ENCODE results near the gene RIPPLY3. TPM values are rescaled to one million over a fixed set of nuclear protein-coding genes. Genes with fewer than 3 reads are reported as not detected.

The RIPPLY3 gene
- total RNA-seq, 2 donors from 2014 or later: not detected

DNA sequence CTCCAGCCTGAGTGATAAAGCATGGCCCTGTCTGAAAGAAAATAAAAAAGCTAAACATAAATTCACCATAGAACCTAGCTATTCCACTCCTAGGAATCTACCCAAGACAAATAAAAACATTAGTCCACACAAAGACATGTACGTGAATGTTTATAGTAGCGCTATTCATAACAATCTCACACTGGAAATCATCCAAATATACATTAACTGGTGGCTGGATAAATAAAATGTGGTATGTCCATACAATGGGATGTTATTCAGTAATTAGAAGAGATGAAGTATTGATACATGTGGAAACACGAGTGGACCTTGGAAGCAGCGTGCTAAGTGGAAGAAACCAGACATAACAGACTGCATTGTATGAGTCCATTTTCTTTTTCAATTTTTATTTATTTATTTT, 29.7 kb downstream of the RIPPLY3 start:
- 84 to 92% methylated on average over 4 of the region's 4 CpGs for WGBS, 2 donors
- intact Hi-C loops (cut with DNase I): no loop called here
- H3K27me3 ChIP-seq: no peaks in the 10 kb centered on the region
- H3K27ac ChIP-seq: no peak overlapping the region
- ATAC-seq (no peak), DNase-seq (no peak)
- no peaks in the 10 kb centered on the region for H3K9me3 ChIP-seq
- TF ChIP-seq POLR2A (IDR thresholded peaks at IDR 0.05): no peak
- TF ChIP-seq, protein P1, sequence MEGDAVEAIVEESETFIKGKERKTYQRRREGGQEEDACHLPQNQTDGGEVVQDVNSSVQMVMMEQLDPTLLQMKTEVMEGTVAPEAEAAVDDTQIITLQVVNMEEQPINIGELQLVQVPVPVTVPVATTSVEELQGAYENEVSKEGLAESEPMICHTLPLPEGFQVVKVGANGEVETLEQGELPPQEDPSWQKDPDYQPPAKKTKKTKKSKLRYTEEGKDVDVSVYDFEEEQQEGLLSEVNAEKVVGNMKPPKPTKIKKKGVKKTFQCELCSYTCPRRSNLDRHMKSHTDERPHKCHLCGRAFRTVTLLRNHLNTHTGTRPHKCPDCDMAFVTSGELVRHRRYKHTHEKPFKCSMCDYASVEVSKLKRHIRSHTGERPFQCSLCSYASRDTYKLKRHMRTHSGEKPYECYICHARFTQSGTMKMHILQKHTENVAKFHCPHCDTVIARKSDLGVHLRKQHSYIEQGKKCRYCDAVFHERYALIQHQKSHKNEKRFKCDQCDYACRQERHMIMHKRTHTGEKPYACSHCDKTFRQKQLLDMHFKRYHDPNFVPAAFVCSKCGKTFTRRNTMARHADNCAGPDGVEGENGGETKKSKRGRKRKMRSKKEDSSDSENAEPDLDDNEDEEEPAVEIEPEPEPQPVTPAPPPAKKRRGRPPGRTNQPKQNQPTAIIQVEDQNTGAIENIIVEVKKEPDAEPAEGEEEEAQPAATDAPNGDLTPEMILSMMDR (IDR thresholded peaks at IDR 0.05): no peak
- no peaks in the 10 kb centered on the region for H3K36me3 ChIP-seq (replicated peaks in 1 of 2; ENCODE audit: insufficient read depth in 1 of 2, low read depth in 2 of 2)
- no peak overlapping the region for H3K4me3 ChIP-seq
- no peaks in the 10 kb centered on the region for H3K4me1 ChIP-seq

- Histone ChIP-seq H3K27me3 (no peaks in the 10 kb centered on the region), H3K4me3 (no peak overlapping the region), H3K4me1 (no peaks in the 10 kb centered on the region), H3K36me3 (replicated peaks in 1 of 2; ENCODE audit: insufficient read depth in 1 of 2, low read depth in 2 of 2) (no peaks in the 10 kb centered on the region), H3K27ac (no peak overlapping the region), H3K9me3 (no peaks in the 10 kb centered on the region)
- TF ChIP-seq, protein P1 (IDR thresholded peaks at IDR 0.05): no peak
- no peak for TF ChIP-seq POLR2A (IDR thresholded peaks at IDR 0.05)
- no peak for ATAC-seq
- intact Hi-C loops (cut with DNase I): no loop called here
- 76 to 80% methylated on average over 9 of the region's 9 CpGs for WGBS, 2 donors
- DNase-seq: no peak
Observed at GRCh38 chr21:37039411-37040075, 33.0 kb downstream of the RIPPLY3 start.

DNA sequence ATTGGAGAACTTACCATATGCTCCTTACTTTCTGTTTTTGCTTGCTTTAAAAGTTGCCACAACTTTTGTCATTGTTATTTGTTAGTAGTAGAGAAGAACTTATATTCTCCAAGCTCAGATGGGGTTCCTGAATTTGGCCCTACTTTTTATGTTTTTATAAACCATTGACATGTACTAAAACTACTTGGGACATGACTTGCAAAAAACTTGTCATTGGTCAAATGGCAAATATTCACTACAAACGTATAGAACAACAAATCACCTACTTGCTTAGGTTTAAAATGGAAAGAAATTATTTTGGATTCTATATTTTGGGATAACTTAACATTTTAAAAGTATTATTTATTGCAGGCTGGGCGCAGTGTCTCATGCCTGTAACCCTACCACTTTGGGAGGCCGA, 33.7 kb downstream of the RIPPLY3 start:
- Histone ChIP-seq H3K27me3 (no peaks in the 10 kb centered on the region), H3K9me3 (no peaks in the 10 kb centered on the region), H3K27ac (no peak overlapping the region), H3K4me1 (no peaks in the 10 kb centered on the region), H3K4me3 (no peak overlapping the region), H3K36me3 (replicated peaks in 1 of 2; ENCODE audit: insufficient read depth in 1 of 2, low read depth in 2 of 2) (no peaks in the 10 kb centered on the region)
- TF ChIP-seq POLR2A (IDR thresholded peaks at IDR 0.05): no peak
- TF ChIP-seq, protein P1 (IDR thresholded peaks at IDR 0.05): no peak
- ATAC-seq: no peak
- no peak for DNase-seq
- intact Hi-C loops (cut with DNase I): no loop called here
- WGBS, 2 donors: 91 to 92% methylated on average over 3 of the region's 3 CpGs

DNA sequence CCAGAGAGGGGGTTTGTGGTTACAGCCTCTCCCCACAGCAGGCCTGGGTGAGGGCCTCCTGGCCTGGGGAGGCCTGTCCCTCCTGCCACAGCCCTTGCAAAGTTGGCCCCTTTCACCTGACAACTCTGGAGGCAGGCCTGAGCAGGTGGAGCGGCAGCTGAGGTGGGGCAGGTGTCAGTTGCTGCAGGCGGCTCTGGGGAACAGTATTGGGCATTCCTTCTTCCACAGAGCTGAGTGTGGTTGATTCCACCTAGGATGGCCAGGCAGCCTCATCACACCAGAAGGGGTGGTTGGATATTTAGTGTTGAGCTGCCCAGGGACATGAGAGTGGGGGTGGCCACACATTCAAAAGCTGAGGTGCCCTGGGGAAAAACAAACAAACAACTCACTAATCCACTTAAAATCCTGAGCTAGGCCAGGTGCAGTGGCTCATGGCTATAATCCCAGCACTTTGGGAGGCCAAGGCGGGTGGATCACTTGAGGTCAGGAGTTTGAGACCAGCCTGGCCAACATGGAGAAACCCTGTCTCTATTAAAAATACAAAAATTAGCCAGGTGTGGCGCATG, 35.3 kb downstream of the RIPPLY3 start:
- DNase-seq (no peak), ATAC-seq (no peak)
- intact Hi-C loops (cut with DNase I): no loop called here
- no peak overlapping the region for H3K4me3 ChIP-seq
- 95 to 100% methylated on average over 1 to 4 of the region's 4 CpGs for WGBS, 2 donors
- TF ChIP-seq POLR2A (IDR thresholded peaks at IDR 0.05): no peak
- TF ChIP-seq, protein P1 (IDR thresholded peaks at IDR 0.05): no peak
- H3K27me3 ChIP-seq: no peaks in the 10 kb centered on the region
- no peaks in the 10 kb centered on the region for H3K36me3 ChIP-seq (replicated peaks in 1 of 2; ENCODE audit: insufficient read depth in 1 of 2, low read depth in 2 of 2)
- H3K4me1 ChIP-seq: no peaks in the 10 kb centered on the region
- H3K9me3 ChIP-seq: no peaks in the 10 kb centered on the region
- no peak overlapping the region for H3K27ac ChIP-seq

GRCh38 chr21:37043818-37044217, 37.3 kb downstream of the RIPPLY3 start:
- intact Hi-C loops (cut with DNase I): no loop called here
- Histone ChIP-seq H3K27ac (no peak overlapping the region), H3K4me3 (no peak overlapping the region), H3K9me3 (no peaks in the 10 kb centered on the region), H3K27me3 (no peaks in the 10 kb centered on the region), H3K4me1 (no peaks in the 10 kb centered on the region), H3K36me3 (replicated peaks in 1 of 2; ENCODE audit: insufficient read depth in 1 of 2, low read depth in 2 of 2) (no peaks in the 10 kb centered on the region)
- TF ChIP-seq, protein P1 (IDR thresholded peaks at IDR 0.05): no peak
- no peak for TF ChIP-seq POLR2A (IDR thresholded peaks at IDR 0.05)
- ATAC-seq: no peak
- no peak for DNase-seq
- WGBS, 2 donors: 83 to 94% methylated on average over 5 to 6 of the region's 6 CpGs
